NCI-H2171 treated with DMSO at 0.1 percent for 48 hours (cell line): ENCODE data around the gene KRTAP10-5.

ENCODE experiments used
- DNase-seq: peaks from one replicate; lab custom pipeline; 2025; lab: John Stamatoyannopoulos, UW

Gene KRTAP10-5

DNA sequence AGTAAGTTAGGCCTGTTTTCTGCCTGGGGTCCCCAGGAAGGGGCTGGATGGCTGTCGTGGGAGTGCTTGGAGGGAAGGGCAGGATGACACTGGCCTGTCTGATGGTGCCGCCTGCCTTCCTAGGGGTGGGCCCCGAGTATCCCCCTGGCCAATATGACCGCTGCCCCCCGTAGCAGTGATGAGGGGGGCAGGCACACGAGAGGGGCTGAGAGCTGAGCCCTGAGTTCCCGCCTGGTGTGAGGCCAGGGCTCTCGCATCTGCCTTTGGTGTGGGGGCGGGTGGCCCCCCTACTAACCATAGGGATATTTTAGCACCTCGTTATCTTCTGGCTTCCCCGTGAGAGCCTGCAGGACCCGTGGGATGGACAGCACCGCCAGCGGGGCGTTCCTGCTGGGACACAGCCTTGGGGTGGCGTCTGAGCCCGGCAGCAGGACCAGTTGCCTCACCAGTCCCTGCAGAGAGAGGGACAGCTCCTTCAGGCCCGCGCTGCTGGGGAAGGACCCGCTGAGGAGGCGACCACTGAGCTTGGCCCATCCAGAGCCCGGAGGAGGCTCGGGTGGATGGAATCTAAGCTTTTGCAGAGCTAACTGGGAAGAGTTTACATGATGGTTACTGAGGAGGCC lies 50.8 kb downstream of the KRTAP10-5 start:
- DNase-seq, result no peak
